OCI-LY3 (cell line): Measurements from ENCODE around the gene ACOXL.

Source experiments
- EZH2phosphoT487 ChIP-seq: fragments of 200-600 bp; shearing (Covaris generic); IDR thresholded peaks from 2 replicates; pipeline ENCODE4 v1.6.1; 2018; ENCODE audit warnings: antibody characterized with exemption, mixed run types, low read depth
- TF ChIP-seq, protein P1 (sequence below): fragments of 200-600, 300-600 bp; sonication (generic); IDR thresholded peaks from 2 replicates; pipeline ENCODE4 v1.5.1; 2014; ENCODE audit warnings: antibody characterized with exemption, low read length, low read depth

DNA sequence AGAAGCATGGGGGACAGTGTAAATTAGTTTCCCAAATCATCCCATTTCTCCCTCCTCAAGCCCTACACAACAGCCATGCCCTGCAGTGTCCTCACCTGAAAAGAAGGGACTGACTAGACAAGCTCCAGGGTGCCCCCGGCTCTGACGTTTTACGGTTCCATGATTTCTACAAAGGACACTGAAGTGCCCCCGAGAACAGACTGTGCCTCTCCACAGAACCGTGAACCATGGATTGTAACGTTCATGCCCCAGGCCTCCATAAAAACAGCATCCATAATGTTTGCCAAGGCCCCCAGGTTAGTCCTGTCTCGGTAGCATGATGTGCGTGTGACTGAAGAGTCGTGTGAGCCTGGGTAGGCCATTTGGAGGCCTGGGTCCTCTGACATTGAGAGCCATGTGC, 7.0 kb upstream of the ACOXL start:
- TF ChIP-seq, protein P1, sequence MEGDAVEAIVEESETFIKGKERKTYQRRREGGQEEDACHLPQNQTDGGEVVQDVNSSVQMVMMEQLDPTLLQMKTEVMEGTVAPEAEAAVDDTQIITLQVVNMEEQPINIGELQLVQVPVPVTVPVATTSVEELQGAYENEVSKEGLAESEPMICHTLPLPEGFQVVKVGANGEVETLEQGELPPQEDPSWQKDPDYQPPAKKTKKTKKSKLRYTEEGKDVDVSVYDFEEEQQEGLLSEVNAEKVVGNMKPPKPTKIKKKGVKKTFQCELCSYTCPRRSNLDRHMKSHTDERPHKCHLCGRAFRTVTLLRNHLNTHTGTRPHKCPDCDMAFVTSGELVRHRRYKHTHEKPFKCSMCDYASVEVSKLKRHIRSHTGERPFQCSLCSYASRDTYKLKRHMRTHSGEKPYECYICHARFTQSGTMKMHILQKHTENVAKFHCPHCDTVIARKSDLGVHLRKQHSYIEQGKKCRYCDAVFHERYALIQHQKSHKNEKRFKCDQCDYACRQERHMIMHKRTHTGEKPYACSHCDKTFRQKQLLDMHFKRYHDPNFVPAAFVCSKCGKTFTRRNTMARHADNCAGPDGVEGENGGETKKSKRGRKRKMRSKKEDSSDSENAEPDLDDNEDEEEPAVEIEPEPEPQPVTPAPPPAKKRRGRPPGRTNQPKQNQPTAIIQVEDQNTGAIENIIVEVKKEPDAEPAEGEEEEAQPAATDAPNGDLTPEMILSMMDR = no peak
- no peak for TF ChIP-seq EZH2phosphoT487
